H1 (cell line): ENCODE measurements around the gene LRRC25. TPM values are rescaled to one million over a fixed set of nuclear protein-coding genes. Genes with fewer than 3 reads are reported as not detected.

ENCODE experiments used
- EP300 ChIP-seq, 2 experiments: IDR thresholded peaks; 1 replicate in 1 of 2; 2 replicates in 1 of 2; pipeline ENCODE4 v1.6.1; 2011 to 2012; ENCODE audit warnings: low read depth in 2 of 2, low read length in 2 of 2, mild to moderate bottlenecking in 2 of 2, borderline replicate concordance in 1 of 2, inconsistent platforms in 1 of 2, moderate library complexity in 1 of 2
- NANOG ChIP-seq: IDR thresholded peaks from 2 replicates; pipeline ENCODE4 v1.6.1; 2011; ENCODE audit warnings: low read length, low read depth, mild to moderate bottlenecking, inconsistent platforms; ENCODE audit not compliant: insufficient read depth, poor library complexity, severe bottlenecking
- RBBP5 ChIP-seq: IDR thresholded peaks from 2 replicates; pipeline ENCODE4 v1.7.1; 2012; ENCODE audit warnings: low read depth, mild to moderate bottlenecking, inconsistent platforms, low read length, moderate library complexity, borderline replicate concordance
- RNF2 ChIP-seq: fragments of 200-900, 300-1000 bp; sonication (generic); IDR thresholded peaks from 2 replicates; pipeline ENCODE4 v1.7.1; 2016; ENCODE audit warnings: borderline replicate concordance, low read depth, mild to moderate bottlenecking, antibody characterized with exemption, low read length; ENCODE audit not compliant: poor library complexity, severe bottlenecking; ENCODE audit errors: missing control alignments
- polyA plus RNA-seq, 7 experiments: library from polyadenylated mRNA; depleted of rRNA in 3 of 7; stranded (reverse) in 5 of 7; unstranded in 2 of 7; fragments of >200 nt in 5 of 7; fragments of 200-250 nt in 2 of 7; gene quantifications; 1 replicate in 5 of 7; 2 replicates in 1 of 7; 4 replicates in 1 of 7; pipeline versions ENCODE4 v1.2.1 to v1.2.3, GENCODE V29; 2011 to 2013; ENCODE audit warnings: missing spikeins in 2 of 7, mixed read lengths in 2 of 7
- total RNA-seq: library from RNA; stranded (reverse); fragmentation: NEBNext Ultra II Directional; extraction: Animal tissue kit (Norgen Biotek cat#: 25700); gene quantifications from 2 replicates; pipeline ENCODE4 v1.2.1, GENCODE V29; 2021
- TF ChIP-seq, protein P1 (sequence below), 3 experiments: IDR thresholded peaks; 1 replicate in 2 of 3; 2 replicates in 1 of 3; pipeline versions ENCODE4 v1.5.1 to v1.6.1; 2011; ENCODE audit warnings: low read length in 3 of 3, mild to moderate bottlenecking in 3 of 3, inconsistent platforms in 2 of 3, low read depth in 1 of 3, moderate library complexity in 1 of 3; ENCODE audit not compliant: insufficient read depth in 1 of 3; ENCODE audit errors: control extremely low read depth in 1 of 3

Gene LRRC25
- total and polyA plus RNA-seq, 2 of the 8 experiments (the other 6 are each of a cell fraction or from before 2014, with no cell fraction given): 0.20 to 0.41 TPM

DNA sequence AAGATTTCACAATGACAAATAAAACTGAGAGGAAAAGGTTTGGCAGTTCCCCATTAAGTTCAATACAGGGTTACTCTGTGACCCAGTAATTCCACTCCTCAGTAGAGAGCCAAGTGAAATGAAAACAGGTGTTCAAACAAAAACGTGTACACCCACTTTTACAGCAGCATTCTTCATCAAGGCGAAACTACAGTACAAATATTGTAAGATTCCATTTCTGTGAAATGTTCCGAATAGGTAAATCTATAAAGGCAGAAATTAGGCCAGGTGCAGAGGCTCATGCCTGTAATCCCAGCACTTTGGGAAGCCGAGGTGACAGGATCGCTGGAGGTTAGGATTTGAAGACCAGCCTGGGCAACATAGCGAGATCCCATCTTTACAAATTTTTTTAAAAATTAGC is 20.4 kb downstream of the LRRC25 start (continued):
- no peak for TF ChIP-seq RBBP5
- no peak for TF ChIP-seq RNF2
- no peak for TF ChIP-seq NANOG
- TF ChIP-seq, protein P1, sequence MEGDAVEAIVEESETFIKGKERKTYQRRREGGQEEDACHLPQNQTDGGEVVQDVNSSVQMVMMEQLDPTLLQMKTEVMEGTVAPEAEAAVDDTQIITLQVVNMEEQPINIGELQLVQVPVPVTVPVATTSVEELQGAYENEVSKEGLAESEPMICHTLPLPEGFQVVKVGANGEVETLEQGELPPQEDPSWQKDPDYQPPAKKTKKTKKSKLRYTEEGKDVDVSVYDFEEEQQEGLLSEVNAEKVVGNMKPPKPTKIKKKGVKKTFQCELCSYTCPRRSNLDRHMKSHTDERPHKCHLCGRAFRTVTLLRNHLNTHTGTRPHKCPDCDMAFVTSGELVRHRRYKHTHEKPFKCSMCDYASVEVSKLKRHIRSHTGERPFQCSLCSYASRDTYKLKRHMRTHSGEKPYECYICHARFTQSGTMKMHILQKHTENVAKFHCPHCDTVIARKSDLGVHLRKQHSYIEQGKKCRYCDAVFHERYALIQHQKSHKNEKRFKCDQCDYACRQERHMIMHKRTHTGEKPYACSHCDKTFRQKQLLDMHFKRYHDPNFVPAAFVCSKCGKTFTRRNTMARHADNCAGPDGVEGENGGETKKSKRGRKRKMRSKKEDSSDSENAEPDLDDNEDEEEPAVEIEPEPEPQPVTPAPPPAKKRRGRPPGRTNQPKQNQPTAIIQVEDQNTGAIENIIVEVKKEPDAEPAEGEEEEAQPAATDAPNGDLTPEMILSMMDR (IDR thresholded peaks at IDR 0.05; ENCODE audit: control extremely low read depth in 1 of 3, insufficient read depth in 1 of 3, low read depth in 1 of 3, low read length in 3 of 3): no peak
- no peak for TF ChIP-seq EP300 (IDR thresholded peaks at IDR 0.05; ENCODE audit: borderline replicate concordance in 1 of 2, low read depth in 2 of 2, low read length in 2 of 2)
